ENCODE data around the gene SNORC.

GRCh38 chr2:232894746-232895145, 24.7 kb downstream of the SNORC start:
- TF ChIP-seq, protein P1, sequence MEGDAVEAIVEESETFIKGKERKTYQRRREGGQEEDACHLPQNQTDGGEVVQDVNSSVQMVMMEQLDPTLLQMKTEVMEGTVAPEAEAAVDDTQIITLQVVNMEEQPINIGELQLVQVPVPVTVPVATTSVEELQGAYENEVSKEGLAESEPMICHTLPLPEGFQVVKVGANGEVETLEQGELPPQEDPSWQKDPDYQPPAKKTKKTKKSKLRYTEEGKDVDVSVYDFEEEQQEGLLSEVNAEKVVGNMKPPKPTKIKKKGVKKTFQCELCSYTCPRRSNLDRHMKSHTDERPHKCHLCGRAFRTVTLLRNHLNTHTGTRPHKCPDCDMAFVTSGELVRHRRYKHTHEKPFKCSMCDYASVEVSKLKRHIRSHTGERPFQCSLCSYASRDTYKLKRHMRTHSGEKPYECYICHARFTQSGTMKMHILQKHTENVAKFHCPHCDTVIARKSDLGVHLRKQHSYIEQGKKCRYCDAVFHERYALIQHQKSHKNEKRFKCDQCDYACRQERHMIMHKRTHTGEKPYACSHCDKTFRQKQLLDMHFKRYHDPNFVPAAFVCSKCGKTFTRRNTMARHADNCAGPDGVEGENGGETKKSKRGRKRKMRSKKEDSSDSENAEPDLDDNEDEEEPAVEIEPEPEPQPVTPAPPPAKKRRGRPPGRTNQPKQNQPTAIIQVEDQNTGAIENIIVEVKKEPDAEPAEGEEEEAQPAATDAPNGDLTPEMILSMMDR (IDR thresholded peaks at IDR 0.05), result no peak
- TF ChIP-seq POLR2A (IDR thresholded peaks at IDR 0.05), result no peak
